Measurements from ENCODE around the gene RANBP10.

The RANBP10 gene

GRCh38 chr16:67707790-67708189 is 98.6 kb downstream of the RANBP10 start:
- no peak overlapping the region for H3K4me3 ChIP-seq (ENCODE audit: low read depth, low read length)
- TF ChIP-seq CTCF (IDR thresholded peaks at IDR 0.05; ENCODE audit: borderline replicate concordance, insufficient read depth, low read depth, low read length): no peak

GRCh38 chr16:67707210-67707609 is 99.2 kb downstream of the RANBP10 start:
- TF ChIP-seq CTCF (IDR thresholded peaks at IDR 0.05; ENCODE audit: borderline replicate concordance, insufficient read depth, low read depth, low read length): no peak
- no peak overlapping the region for H3K4me3 ChIP-seq (ENCODE audit: low read depth, low read length)

GRCh38 chr16:67704110-67704509 is 102.2 kb downstream of the RANBP10 start:
- TF ChIP-seq CTCF (IDR thresholded peaks at IDR 0.05; ENCODE audit: borderline replicate concordance, insufficient read depth, low read depth, low read length): no peak
- H3K4me3 ChIP-seq (ENCODE audit: low read depth, low read length): no peak overlapping the region

GRCh38 chr16:67703626-67704025 is 102.7 kb downstream of the RANBP10 start:
- TF ChIP-seq CTCF (IDR thresholded peaks at IDR 0.05; ENCODE audit: borderline replicate concordance, insufficient read depth, low read depth, low read length): no peak
- H3K4me3 ChIP-seq (ENCODE audit: low read depth, low read length): no peak overlapping the region

- TF ChIP-seq CTCF (IDR thresholded peaks at IDR 0.05; ENCODE audit: borderline replicate concordance, insufficient read depth, low read depth, low read length): no peak
- H3K4me3 ChIP-seq (ENCODE audit: low read depth, low read length): no peak overlapping the region
Measured at GRCh38 chr16:67702130-67702529, 104.2 kb downstream of the RANBP10 start.

- H3K4me3 ChIP-seq (ENCODE audit: low read depth, low read length): no peak overlapping the region
- TF ChIP-seq CTCF (IDR thresholded peaks at IDR 0.05; ENCODE audit: borderline replicate concordance, insufficient read depth, low read depth, low read length): no peak
Measured at GRCh38 chr16:67701420-67701819, 104.9 kb downstream of the RANBP10 start.

- H3K4me3 ChIP-seq (ENCODE audit: low read depth, low read length): no peak overlapping the region
- TF ChIP-seq CTCF (IDR thresholded peaks at IDR 0.05; ENCODE audit: borderline replicate concordance, insufficient read depth, low read depth, low read length): no peak
Measured at GRCh38 chr16:67699265-67699664, 107.1 kb downstream of the RANBP10 start.
